HG02798 (cell line): ENCODE data around the gene TNFRSF19.

Experiments
- ATAC-seq: cut with Tn5 transposase; IDR thresholded peaks from one replicate; pipeline ENCODE4 v1.9.1; 2021; ENCODE audit warnings: mild to moderate bottlenecking; ENCODE audit not compliant: unreplicated experiment, poor library complexity

TNFRSF19 gene

GRCh38 chr13:23707674-23708073 is 137.5 kb downstream of the TNFRSF19 start:
- no peak for ATAC-seq

- no peak for ATAC-seq
Measured at GRCh38 chr13:23709536-23709935, 139.3 kb downstream of the TNFRSF19 start.

GRCh38 chr13:23710366-23710765 is 140.2 kb downstream of the TNFRSF19 start:
- ATAC-seq: no peak

GRCh38 chr13:23711355-23711754 is 141.1 kb downstream of the TNFRSF19 start:
- ATAC-seq: no peak

GRCh38 chr13:23714672-23715071 is 144.5 kb downstream of the TNFRSF19 start:
- no peak for ATAC-seq

- no peak for ATAC-seq
Measured at GRCh38 chr13:23715092-23715761, 145.0 kb downstream of the TNFRSF19 start.

- no peak for ATAC-seq
Measured at GRCh38 chr13:23715762-23716235, 145.6 kb downstream of the TNFRSF19 start.

GRCh38 chr13:23716401-23716800 is 146.2 kb downstream of the TNFRSF19 start:
- no peak for ATAC-seq

- no peak for ATAC-seq
Measured at GRCh38 chr13:23718996-23719395, 148.8 kb downstream of the TNFRSF19 start.

GRCh38 chr13:23722726-23723453 is 152.7 kb downstream of the TNFRSF19 start:
- no peak for ATAC-seq

GRCh38 chr13:23723471-23723870 is 153.3 kb downstream of the TNFRSF19 start:
- ATAC-seq: no peak

GRCh38 chr13:23724196-23724970 is 154.2 kb downstream of the TNFRSF19 start:
- ATAC-seq: no peak
